HepG2 (cell line): ENCODE measurements around the gene CADM1. TPM values are rescaled to one million over a fixed set of nuclear protein-coding genes. Genes with fewer than 3 reads are reported as not detected.
A peak's percentile ranks its signal among the peaks of the same experiment; 100 is the strongest.

Source experiments
- ATAC-seq: fragments of 200-7000 bp; cut with Tn5 transposase; 3 replicates; pipeline ENCODE4 v1.9.1; 2020; ENCODE audit warnings: mild to moderate bottlenecking, moderate library complexity
- BruUV-seq: library from RNA; stranded (reverse); fragments of 400-500 nt; replicated peaks from 2 replicates; lab custom pipeline; 2021; lab: Mats Ljungman, UMichigan
- CTCF ChIA-PET: fragments of 300-600 bp; formaldehyde crosslinking; extraction: SDS; loops from one replicate; lab custom pipeline; 2021; ENCODE audit warnings: low total read pairs, inconsistent platforms, low intra/inter-chr PET ratio; lab: Yijun Ruan, JAX
- POLR2A ChIA-PET: fragments of 350-600 bp; sonication (Branson Sonifier 250); formaldehyde crosslinking; loops from one replicate; lab custom pipeline; 2020; ENCODE audit warnings: antibody characterized with exemption, inconsistent platforms; lab: Yijun Ruan, JAX
- DNase-seq: peaks from one replicate; pipeline ENCODE4 v3.0.0-alpha.2; 2015; ENCODE audit warnings: low spot score
- FAIRE-seq: peaks from 3 replicates; lab custom pipeline; 2011; peaks lifted over from hg19 to GRCh38; lab: Jason Lieb, UNC
- H2AFZ ChIP-seq: one replicate; pipeline ENCODE4 v1.6.1; 2011; ENCODE audit warnings: low read length, inconsistent platforms
- H3K27ac ChIP-seq: fragments of 300-600 bp; 3 replicates; pipeline ENCODE4 v1.8.0; 2011; ENCODE audit warnings: mixed run types, mild to moderate bottlenecking, mixed read lengths, low read length, inconsistent platforms; ENCODE audit not compliant: insufficient read depth; ENCODE audit errors: extremely low read length
- H3K27me3 ChIP-seq, 2 experiments: fragments of 200-600 bp in 1 of 2; 2 replicates in 1 of 2; 3 replicates in 1 of 2; pipeline versions ENCODE4 v1.6.0 to v1.8.0; 2011; ENCODE audit warnings: low read length in 2 of 2, mild to moderate bottlenecking in 2 of 2, moderate library complexity in 2 of 2, inconsistent platforms in 1 of 2; ENCODE audit not compliant: insufficient read depth in 2 of 2, control insufficient read depth in 1 of 2
- H3K36me3 ChIP-seq, 2 experiments: fragments of 200-600 bp in 1 of 2; replicated peaks in 1 of 2; 2 replicates in 1 of 2; 3 replicates in 1 of 2; pipeline versions ENCODE4 v1.5.1 to v1.8.0; 2011; ENCODE audit warnings: low read length in 2 of 2, inconsistent platforms in 1 of 2; ENCODE audit not compliant: insufficient read depth in 2 of 2, control insufficient read depth in 1 of 2
- H3K4me1 ChIP-seq: 2 replicates; pipeline ENCODE4 v1.5.1; 2012; ENCODE audit warnings: low read length, inconsistent platforms; ENCODE audit not compliant: insufficient read depth
- H3K4me2 ChIP-seq: 2 replicates; pipeline ENCODE4 v1.6.0; 2011; ENCODE audit warnings: low read depth, low read length, inconsistent platforms
- H3K4me3 ChIP-seq, 3 experiments: fragments of 200-600 bp in 1 of 3; sonication (generic), shearing (Covaris generic) in 1 of 3; replicated peaks in 1 of 3; 2 replicates each; pipeline ENCODE4 v1.5.1; 2011 to 2016; ENCODE audit warnings: low read length in 3 of 3, inconsistent platforms in 2 of 3, low read depth in 2 of 3, mild to moderate bottlenecking in 2 of 3, control low read depth in 1 of 3, mixed read lengths in 1 of 3; ENCODE audit not compliant: insufficient read depth in 1 of 3
- H3K79me2 ChIP-seq: one replicate; pipeline ENCODE4 v1.6.1; 2011; ENCODE audit warnings: low read length, inconsistent platforms; ENCODE audit not compliant: insufficient read depth
- H3K9ac ChIP-seq: 2 replicates; pipeline ENCODE4 v1.6.0; 2011; ENCODE audit warnings: mild to moderate bottlenecking, low read depth, low read length, inconsistent platforms; ENCODE audit not compliant: insufficient read depth
- H3K9me3 ChIP-seq: 2 replicates; pipeline ENCODE4 v1.5.1; 2012; ENCODE audit warnings: mild to moderate bottlenecking, low read length
- H4K20me1 ChIP-seq: 2 replicates; pipeline ENCODE4 v1.6.0; 2011; ENCODE audit warnings: inconsistent platforms, mild to moderate bottlenecking, low read length, moderate library complexity; ENCODE audit not compliant: insufficient read depth
- ARID5B ChIP-seq: IDR thresholded peaks from 2 replicates; pipeline ENCODE4 v1.4.0; 2020; ENCODE audit warnings: mild to moderate bottlenecking, missing genetic modification reagents
- ELF3 ChIP-seq: IDR thresholded peaks from 2 replicates; pipeline ENCODE4 v1.6.1; 2016; ENCODE audit warnings: missing genetic modification reagents, missing compliant biosample characterization
- EP300 ChIP-seq, 3 experiments: sonication (generic) in 1 of 3; formaldehyde crosslinking in 1 of 3; IDR thresholded peaks; 2 replicates each; pipeline versions ENCODE4 v1.5.1 to v1.6.1; 2011 to 2020; ENCODE audit warnings: low read depth in 2 of 3, low read length in 2 of 3, borderline replicate concordance in 1 of 3, improper control_type of control experiment in 1 of 3, mild to moderate bottlenecking in 1 of 3, missing genetic modification reagents in 1 of 3, moderate library complexity in 1 of 3
- FOXA3 ChIP-seq: IDR thresholded peaks from 2 replicates; pipeline ENCODE4 v1.6.1; 2016; ENCODE audit warnings: missing genetic modification reagents, missing compliant biosample characterization
- GATAD2A ChIP-seq: IDR thresholded peaks from 2 replicates; pipeline ENCODE4 v1.6.1; 2016
- HMG20A ChIP-seq: IDR thresholded peaks from 2 replicates; pipeline ENCODE4 v1.6.1; 2016; ENCODE audit warnings: borderline replicate concordance
- KMT2A ChIP-seq: sonication (generic); formaldehyde crosslinking; IDR thresholded peaks from 2 replicates; pipeline ENCODE4 v1.4.0; 2020; ENCODE audit warnings: missing genetic modification reagents
- REST ChIP-seq, 2 experiments: IDR thresholded peaks; 2 replicates each; pipeline ENCODE4 v1.6.1; 2011 to 2012; ENCODE audit warnings: low read length in 2 of 2, borderline replicate concordance in 1 of 2, low read depth in 1 of 2, mild to moderate bottlenecking in 1 of 2, moderate library complexity in 1 of 2
- SALL1 ChIP-seq: sonication (generic); formaldehyde crosslinking; IDR thresholded peaks from 2 replicates; pipeline ENCODE4 v1.8.0; 2022; ENCODE audit warnings: mild to moderate bottlenecking, missing genetic modification reagents
- ZNF644 ChIP-seq: IDR thresholded peaks from 2 replicates; pipeline ENCODE4 v1.6.1; 2016; ENCODE audit warnings: low read depth
- WGBS: methylation state at CpG from one replicate; pipeline ENCODE4 v1.1.6; 2017; ENCODE audit warnings: low lambda C conversion rate; 5-methylcytosine and 5-hydroxymethylcytosine counted together
- in situ Hi-C: cut with HindIII; loops from 2 replicates; pipeline ENCODE4 v1.10.0; 2017; ENCODE audit warnings: low pct_unique_long_range_greater_than_20kb; ENCODE audit not compliant: extremely low pct_ligation_motif_present
- intact Hi-C: fragments of 100-400 bp; cut with micrococcal nuclease; formaldehyde crosslinking; loops from one replicate; pipeline ENCODE4 v1.10.0; 2022; ENCODE audit not compliant: unreplicated experiment
- polyA plus RNA-seq, 8 experiments: library from polyadenylated mRNA; depleted of rRNA in 3 of 8; stranded (reverse) in 7 of 8; unstranded in 1 of 8; fragments of >200 nt; fragmentation: Illumina TruSeq in 4 of 8; extraction: Trizol in 4 of 8; gene quantifications; 2 replicates each; pipeline versions ENCODE4 v1.2.1 to v1.2.3, GENCODE V29; 2011 to 2016; ENCODE audit warnings: low read depth in 4 of 8, missing spikeins in 1 of 8, mixed read lengths in 1 of 8; ENCODE audit not compliant: insufficient read depth in 1 of 8
- total RNA-seq, 5 experiments: library from RNA; depleted of rRNA; stranded (reverse); fragments of >200 nt; fragmentation: Illumina TruSeq; extraction: Trizol; gene quantifications; 2 replicates each; pipeline ENCODE4 v1.2.3, GENCODE V29; 2016; ENCODE audit warnings: low read depth in 1 of 5
- TF ChIP-seq, protein P1 (sequence below): sonication (generic); formaldehyde crosslinking; IDR thresholded peaks from 2 replicates; pipeline ENCODE4 v1.4.0; 2020; ENCODE audit warnings: missing genetic modification reagents
- TF ChIP-seq, protein P2 (sequence below): sonication (generic); formaldehyde crosslinking; IDR thresholded peaks from 2 replicates; pipeline ENCODE4 v1.9.0; 2021; ENCODE audit warnings: missing genetic modification reagents, mild to moderate bottlenecking, borderline replicate concordance

The CADM1 gene
- total and polyA plus RNA-seq, 2 of the 13 experiments (the other 11 are each of a cell fraction or from before 2014, with no cell fraction given), result 71.3 to 122 TPM

GRCh38 chr11:115518983-115519628 is 14.9 kb upstream of the CADM1 start:
- DNase-seq, result peak; percentile 57
- WGBS, result 31% methylated on average over 8 of the region's 8 CpGs
- no peaks in the 10 kb centered on the region for H3K27me3 ChIP-seq
- no peak; the same call in 2 of the 3 replicates for ATAC-seq
- H4K20me1 ChIP-seq, result no peaks in the 10 kb centered on the region
- no peaks in the 10 kb centered on the region for H3K79me2 ChIP-seq
- no peak overlapping the region for H3K4me3 ChIP-seq
- FAIRE-seq, result no peak
- intact Hi-C loops, result no loop called here
- CTCF ChIA-PET, result no interaction called here
- H2AFZ ChIP-seq, result no peak overlapping the region
- no peaks in the 10 kb centered on the region for H3K9me3 ChIP-seq
- in situ Hi-C loops, result no loop called here
- H3K4me2 ChIP-seq, result peak overlapping the region; percentile 9; the same call in 1 of the 2 replicates
- H3K4me1 ChIP-seq, result peaks cover 69% of the 10 kb centered on the region
- POLR2A ChIA-PET, result interaction anchor here (1.4 kb wide), 1 partner anchor 15 kb away, joined by 5 read pairs; the partner anchor contains the start of gene CADM1
- no peak overlapping the region for H3K9ac ChIP-seq
- no peaks in the 10 kb centered on the region for H3K36me3 ChIP-seq
- H3K27ac ChIP-seq, result no peak overlapping the region
- BruUV-seq, result no TSS peak
- TF ChIP-seq REST (IDR thresholded peaks at IDR 0.05; ENCODE audit: borderline replicate concordance in 1 of 2, low read depth in 1 of 2, low read length in 2 of 2) (no peak), SALL1 (CRISPR knock-in tag) (peak; percentile 29; the same call in 1 of the 2 replicates), EP300 (IDR thresholded peaks at IDR 0.05; ENCODE audit: low read depth in 2 of 2, low read length in 2 of 2) (0 out of 4 replicates have a peak, but pooled peaks of 1 of the 2 experiments have one; percentile 25), EP300 (CRISPR knock-in tag; IDR thresholded peaks at IDR 0.05; ENCODE audit: borderline replicate concordance) (no peak), ELF3 (CRISPR knock-in tag) (0 out of 2 replicates have a peak, but pooled peaks have one; percentile 28), ZNF644 (CRISPR knock-in tag) (no peak), GATAD2A (CRISPR knock-in tag) (peak; percentile 53), KMT2A (CRISPR knock-in tag) (no peak), HMG20A (CRISPR knock-in tag) (peak; percentile 24; the same call in 1 of the 2 replicates), ARID5B (CRISPR knock-in tag) (peak; percentile 48; the same call in 1 of the 2 replicates), FOXA3 (CRISPR knock-in tag) (peak; percentile 63)
- TF ChIP-seq, protein P1, sequence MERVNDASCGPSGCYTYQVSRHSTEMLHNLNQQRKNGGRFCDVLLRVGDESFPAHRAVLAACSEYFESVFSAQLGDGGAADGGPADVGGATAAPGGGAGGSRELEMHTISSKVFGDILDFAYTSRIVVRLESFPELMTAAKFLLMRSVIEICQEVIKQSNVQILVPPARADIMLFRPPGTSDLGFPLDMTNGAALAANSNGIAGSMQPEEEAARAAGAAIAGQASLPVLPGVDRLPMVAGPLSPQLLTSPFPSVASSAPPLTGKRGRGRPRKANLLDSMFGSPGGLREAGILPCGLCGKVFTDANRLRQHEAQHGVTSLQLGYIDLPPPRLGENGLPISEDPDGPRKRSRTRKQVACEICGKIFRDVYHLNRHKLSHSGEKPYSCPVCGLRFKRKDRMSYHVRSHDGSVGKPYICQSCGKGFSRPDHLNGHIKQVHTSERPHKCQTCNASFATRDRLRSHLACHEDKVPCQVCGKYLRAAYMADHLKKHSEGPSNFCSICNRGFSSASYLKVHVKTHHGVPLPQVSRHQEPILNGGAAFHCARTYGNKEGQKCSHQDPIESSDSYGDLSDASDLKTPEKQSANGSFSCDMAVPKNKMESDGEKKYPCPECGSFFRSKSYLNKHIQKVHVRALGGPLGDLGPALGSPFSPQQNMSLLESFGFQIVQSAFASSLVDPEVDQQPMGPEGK (CRISPR knock-in tag), result peak; percentile 50; the same call in 1 of the 2 replicates
- TF ChIP-seq, protein P2, sequence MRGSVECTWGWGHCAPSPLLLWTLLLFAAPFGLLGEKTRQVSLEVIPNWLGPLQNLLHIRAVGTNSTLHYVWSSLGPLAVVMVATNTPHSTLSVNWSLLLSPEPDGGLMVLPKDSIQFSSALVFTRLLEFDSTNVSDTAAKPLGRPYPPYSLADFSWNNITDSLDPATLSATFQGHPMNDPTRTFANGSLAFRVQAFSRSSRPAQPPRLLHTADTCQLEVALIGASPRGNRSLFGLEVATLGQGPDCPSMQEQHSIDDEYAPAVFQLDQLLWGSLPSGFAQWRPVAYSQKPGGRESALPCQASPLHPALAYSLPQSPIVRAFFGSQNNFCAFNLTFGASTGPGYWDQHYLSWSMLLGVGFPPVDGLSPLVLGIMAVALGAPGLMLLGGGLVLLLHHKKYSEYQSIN, result no peak
